Activated CD4-positive, alpha-beta T cell treated with anti-CD3 and anti-CD28 coated beads, Interleukin-2, Interleukin-4, amounts not matched to agents 100 ng/mL and 50 ng/mL, durations not matched to agents 16 hours and 8 hours (primary cell): ENCODE measurements around the gene TP63.

ENCODE experiments used
- DNase-seq: peaks from one replicate; pipeline ENCODE4 v3.0.0-alpha.2; 2020; ENCODE audit warnings: low spot score

The TP63 gene

GRCh38 chr3:189683546-189684255 lies 52.5 kb downstream of the TP63 start:
- DNase-seq, result peak; percentile 12

GRCh38 chr3:189684317-189684716 lies 53.1 kb downstream of the TP63 start:
- no peak for DNase-seq

GRCh38 chr3:189685291-189685690 lies 54.1 kb downstream of the TP63 start:
- DNase-seq, result no peak

- no peak for DNase-seq
Observed at GRCh38 chr3:189685860-189686259, 54.7 kb downstream of the TP63 start.

GRCh38 chr3:189687475-189687874 lies 56.3 kb downstream of the TP63 start:
- DNase-seq, result no peak

- no peak for DNase-seq
Observed at GRCh38 chr3:189688262-189688661, 57.1 kb downstream of the TP63 start.

GRCh38 chr3:189689625-189690024 lies 58.4 kb downstream of the TP63 start:
- DNase-seq, result no peak

- no peak for DNase-seq
Observed at GRCh38 chr3:189690237-189690636, 59.0 kb downstream of the TP63 start.

- no peak for DNase-seq
Observed at GRCh38 chr3:189690672-189691071, 59.5 kb downstream of the TP63 start.

- DNase-seq, result no peak
Observed at GRCh38 chr3:189695400-189695799, 64.2 kb downstream of the TP63 start.

- DNase-seq, result no peak
Observed at GRCh38 chr3:189698811-189699210, 67.6 kb downstream of the TP63 start.

GRCh38 chr3:189699885-189700284 lies 68.7 kb downstream of the TP63 start:
- DNase-seq, result no peak

- DNase-seq, result no peak
Observed at GRCh38 chr3:189702066-189702646, 71.0 kb downstream of the TP63 start.

- no peak for DNase-seq
Observed at GRCh38 chr3:189703865-189704264, 72.7 kb downstream of the TP63 start.

- no peak for DNase-seq
Observed at GRCh38 chr3:189708375-189708774, 77.2 kb downstream of the TP63 start.

GRCh38 chr3:189710620-189711402 lies 79.6 kb downstream of the TP63 start:
- peak; percentile 15 for DNase-seq

GRCh38 chr3:189712906-189713483 lies 81.8 kb downstream of the TP63 start:
- no peak for DNase-seq

GRCh38 chr3:189714991-189715961 lies 84.1 kb downstream of the TP63 start:
- peak; percentile 6 for DNase-seq

GRCh38 chr3:189718215-189718614 lies 87.0 kb downstream of the TP63 start:
- no peak for DNase-seq

- no peak for DNase-seq
Observed at GRCh38 chr3:189720736-189721417, 89.7 kb downstream of the TP63 start.
